ENCODE results near the gene DDX60.

DNA sequence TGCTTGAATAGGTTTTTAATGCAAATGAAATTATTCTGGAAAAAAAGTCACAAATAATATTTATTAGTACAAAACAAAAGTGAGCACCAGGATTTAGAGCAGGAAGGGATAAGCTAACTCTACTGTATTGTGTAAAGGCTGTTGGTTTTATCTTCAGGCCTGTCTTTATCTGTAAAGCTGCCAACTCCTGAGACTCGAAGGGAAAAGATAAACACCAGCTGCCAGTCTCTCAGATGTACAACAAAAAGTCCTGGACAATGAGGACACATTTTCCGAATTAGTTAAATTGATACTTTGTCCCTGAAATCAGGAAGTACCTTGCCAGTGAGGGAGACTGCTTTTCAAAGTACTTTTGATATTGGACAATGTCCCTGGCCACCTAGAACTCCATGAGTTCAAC is 8.8 kb downstream of the DDX60 start:
- TF ChIP-seq, protein P1, sequence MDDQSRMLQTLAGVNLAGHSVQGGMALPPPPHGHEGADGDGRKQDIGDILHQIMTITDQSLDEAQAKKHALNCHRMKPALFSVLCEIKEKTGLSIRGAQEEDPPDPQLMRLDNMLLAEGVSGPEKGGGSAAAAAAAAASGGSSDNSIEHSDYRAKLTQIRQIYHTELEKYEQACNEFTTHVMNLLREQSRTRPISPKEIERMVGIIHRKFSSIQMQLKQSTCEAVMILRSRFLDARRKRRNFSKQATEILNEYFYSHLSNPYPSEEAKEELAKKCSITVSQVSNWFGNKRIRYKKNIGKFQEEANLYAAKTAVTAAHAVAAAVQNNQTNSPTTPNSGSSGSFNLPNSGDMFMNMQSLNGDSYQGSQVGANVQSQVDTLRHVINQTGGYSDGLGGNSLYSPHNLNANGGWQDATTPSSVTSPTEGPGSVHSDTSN (IDR thresholded peaks at IDR 0.05; ENCODE audit: insufficient replicate concordance, low read depth, low read length) = no peak
- TF ChIP-seq TAF1 (IDR thresholded peaks at IDR 0.05; ENCODE audit: borderline replicate concordance, low read depth, low read length) (no peak), CEBPB (IDR thresholded peaks at IDR 0.05; ENCODE audit: borderline replicate concordance in 1 of 2, low read depth in 2 of 2, low read length in 2 of 2) (no peak)
- TF ChIP-seq, protein P2, sequence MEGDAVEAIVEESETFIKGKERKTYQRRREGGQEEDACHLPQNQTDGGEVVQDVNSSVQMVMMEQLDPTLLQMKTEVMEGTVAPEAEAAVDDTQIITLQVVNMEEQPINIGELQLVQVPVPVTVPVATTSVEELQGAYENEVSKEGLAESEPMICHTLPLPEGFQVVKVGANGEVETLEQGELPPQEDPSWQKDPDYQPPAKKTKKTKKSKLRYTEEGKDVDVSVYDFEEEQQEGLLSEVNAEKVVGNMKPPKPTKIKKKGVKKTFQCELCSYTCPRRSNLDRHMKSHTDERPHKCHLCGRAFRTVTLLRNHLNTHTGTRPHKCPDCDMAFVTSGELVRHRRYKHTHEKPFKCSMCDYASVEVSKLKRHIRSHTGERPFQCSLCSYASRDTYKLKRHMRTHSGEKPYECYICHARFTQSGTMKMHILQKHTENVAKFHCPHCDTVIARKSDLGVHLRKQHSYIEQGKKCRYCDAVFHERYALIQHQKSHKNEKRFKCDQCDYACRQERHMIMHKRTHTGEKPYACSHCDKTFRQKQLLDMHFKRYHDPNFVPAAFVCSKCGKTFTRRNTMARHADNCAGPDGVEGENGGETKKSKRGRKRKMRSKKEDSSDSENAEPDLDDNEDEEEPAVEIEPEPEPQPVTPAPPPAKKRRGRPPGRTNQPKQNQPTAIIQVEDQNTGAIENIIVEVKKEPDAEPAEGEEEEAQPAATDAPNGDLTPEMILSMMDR (IDR thresholded peaks at IDR 0.05 in 2 of 3, conservative IDR thresholded peaks at IDR 0.05 in 1 of 3; ENCODE audit: control insufficient read depth in 2 of 3, extremely low read depth in 1 of 3, insufficient read depth in 1 of 3, low read depth in 3 of 3, low read length in 3 of 3) = no peak
- TF ChIP-seq, protein P3, sequence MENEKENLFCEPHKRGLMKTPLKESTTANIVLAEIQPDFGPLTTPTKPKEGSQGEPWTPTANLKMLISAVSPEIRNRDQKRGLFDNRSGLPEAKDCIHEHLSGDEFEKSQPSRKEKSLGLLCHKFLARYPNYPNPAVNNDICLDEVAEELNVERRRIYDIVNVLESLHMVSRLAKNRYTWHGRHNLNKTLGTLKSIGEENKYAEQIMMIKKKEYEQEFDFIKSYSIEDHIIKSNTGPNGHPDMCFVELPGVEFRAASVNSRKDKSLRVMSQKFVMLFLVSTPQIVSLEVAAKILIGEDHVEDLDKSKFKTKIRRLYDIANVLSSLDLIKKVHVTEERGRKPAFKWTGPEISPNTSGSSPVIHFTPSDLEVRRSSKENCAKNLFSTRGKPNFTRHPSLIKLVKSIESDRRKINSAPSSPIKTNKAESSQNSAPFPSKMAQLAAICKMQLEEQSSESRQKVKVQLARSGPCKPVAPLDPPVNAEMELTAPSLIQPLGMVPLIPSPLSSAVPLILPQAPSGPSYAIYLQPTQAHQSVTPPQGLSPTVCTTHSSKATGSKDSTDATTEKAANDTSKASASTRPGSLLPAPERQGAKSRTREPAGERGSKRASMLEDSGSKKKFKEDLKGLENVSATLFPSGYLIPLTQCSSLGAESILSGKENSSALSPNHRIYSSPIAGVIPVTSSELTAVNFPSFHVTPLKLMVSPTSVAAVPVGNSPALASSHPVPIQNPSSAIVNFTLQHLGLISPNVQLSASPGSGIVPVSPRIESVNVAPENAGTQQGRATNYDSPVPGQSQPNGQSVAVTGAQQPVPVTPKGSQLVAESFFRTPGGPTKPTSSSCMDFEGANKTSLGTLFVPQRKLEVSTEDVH (IDR thresholded peaks at IDR 0.05; ENCODE audit: low read depth, partially characterized antibody) = no peak
